ENCODE measurements around the gene SLC38A1.

- TF ChIP-seq EZH2 (IDR thresholded peaks at IDR 0.05; ENCODE audit: insufficient read depth, poor library complexity, severe bottlenecking): no peak
- no peak for TF ChIP-seq EZH2phosphoT487 (IDR thresholded peaks at IDR 0.05; ENCODE audit: insufficient read depth, low read depth)
Measured at GRCh38 chr12:46197883-46198282, 71.0 kb downstream of the SLC38A1 start.
